ENCODE measurements around the gene STAT5A.
"Not testable (repeated sequence)": the region's sequence is repeated elsewhere in the genome, so short reads cannot be mapped to it uniquely, and the experiment has no call there.

The STAT5A gene

DNA sequence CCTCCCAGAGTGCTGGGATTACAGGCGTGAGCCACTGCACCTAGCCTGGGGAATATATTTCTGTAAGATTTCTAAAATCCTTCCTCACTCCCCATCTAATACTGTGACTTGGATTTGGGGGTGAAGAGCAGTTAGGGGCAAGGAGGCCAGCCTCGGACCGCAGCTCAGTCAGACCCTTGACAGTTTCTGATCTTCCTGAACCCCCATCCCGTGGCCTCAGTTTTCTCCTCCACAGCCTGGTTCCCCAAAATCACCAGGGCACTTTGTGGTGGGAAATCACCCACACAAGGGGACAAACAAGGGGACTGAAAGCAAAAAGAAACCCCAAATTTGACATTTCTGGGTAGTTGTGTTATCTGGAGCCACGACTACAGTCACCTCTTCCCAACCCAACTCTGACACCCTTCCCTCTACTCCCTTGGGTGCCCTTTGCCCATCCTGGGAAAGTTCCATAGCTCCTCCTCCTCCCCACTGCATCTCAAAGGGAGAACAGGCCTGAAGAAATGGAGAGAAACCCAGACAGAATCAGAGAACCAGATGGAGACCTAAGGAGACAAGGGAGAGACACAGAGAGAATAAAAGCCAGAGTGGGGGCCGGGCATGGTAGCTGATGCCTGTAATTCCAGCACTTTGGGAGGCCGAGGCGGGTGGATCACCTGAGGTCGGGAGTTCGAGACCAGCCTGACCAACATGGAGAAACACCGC lies 2.8 kb upstream of the STAT5A start:
- no peak for DNase-seq (ENCODE audit: low read depth)

DNA sequence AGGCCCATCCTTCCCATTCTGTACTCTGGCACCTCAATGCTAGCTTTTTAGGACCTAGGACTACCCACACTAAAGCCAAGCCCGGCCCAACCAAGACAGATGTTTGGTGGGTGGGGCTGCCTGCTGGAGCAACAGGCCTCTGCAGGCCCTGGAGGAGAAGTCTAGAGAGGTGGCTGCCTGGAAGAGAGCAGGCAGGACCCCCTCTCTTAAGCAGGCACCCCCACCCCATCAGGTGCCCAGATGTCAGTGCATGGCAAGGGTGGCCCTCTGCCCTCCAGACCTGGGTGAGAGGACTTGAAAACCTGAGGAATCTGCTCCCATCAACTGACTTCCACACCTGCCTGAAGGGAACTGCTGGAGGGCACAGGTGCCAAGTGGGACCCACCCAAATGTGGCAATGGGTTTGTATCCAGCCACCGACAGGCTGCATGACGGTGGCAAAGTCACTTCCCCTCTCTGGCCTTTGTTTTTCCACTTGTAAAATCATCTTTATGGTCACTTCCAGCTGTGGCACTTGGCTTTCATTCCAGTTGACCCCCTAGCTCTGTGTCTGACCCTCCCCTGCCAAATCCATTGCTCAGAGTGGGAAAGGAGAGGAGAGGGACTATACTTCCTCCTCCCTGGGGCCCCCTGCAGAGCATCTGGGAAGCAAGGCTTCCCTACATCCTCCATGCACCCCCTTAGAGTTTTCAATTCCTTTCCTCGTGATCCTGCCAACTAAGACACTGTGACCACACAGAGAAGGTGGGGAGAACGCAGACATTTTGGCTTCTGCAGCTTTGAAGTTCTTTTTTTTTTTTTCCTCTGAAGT lies 1.7 kb upstream of the STAT5A start:
- no peak for DNase-seq (ENCODE audit: low read depth)

DNA sequence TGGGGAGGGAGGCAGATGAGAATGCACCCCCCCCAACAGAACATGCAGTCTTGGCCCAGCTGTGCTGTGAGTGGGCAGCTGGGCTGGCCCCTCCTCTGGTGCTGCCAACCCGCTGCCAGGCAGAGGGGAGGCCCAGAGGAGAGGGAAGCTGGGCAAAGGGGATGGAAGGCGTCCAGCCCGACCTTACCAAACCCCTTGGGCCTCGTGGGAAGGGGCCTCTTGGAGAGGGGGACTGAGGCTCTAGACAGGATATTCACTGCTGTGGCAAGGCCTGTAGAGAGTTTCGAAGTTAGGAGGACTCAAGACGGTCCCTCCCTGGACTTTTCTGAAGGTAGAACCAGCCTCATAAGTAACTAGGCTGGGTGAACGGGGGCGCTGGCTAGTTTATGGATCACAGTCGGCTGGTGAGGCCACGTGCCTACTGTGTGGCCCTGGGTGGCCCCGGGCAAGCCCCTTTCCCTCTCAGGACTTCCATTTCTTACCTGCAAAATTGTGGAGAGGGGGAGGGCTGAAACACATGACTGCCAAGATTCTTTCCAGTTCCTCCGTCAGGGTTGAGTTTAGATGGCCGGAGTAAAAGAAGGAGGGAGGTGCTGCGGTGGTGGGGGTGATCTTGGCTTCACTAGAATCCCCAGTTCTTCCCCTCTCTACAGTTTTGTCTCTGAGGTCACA lies 857 bp upstream of the STAT5A start:
- no peak for DNase-seq (ENCODE audit: low read depth)

DNA sequence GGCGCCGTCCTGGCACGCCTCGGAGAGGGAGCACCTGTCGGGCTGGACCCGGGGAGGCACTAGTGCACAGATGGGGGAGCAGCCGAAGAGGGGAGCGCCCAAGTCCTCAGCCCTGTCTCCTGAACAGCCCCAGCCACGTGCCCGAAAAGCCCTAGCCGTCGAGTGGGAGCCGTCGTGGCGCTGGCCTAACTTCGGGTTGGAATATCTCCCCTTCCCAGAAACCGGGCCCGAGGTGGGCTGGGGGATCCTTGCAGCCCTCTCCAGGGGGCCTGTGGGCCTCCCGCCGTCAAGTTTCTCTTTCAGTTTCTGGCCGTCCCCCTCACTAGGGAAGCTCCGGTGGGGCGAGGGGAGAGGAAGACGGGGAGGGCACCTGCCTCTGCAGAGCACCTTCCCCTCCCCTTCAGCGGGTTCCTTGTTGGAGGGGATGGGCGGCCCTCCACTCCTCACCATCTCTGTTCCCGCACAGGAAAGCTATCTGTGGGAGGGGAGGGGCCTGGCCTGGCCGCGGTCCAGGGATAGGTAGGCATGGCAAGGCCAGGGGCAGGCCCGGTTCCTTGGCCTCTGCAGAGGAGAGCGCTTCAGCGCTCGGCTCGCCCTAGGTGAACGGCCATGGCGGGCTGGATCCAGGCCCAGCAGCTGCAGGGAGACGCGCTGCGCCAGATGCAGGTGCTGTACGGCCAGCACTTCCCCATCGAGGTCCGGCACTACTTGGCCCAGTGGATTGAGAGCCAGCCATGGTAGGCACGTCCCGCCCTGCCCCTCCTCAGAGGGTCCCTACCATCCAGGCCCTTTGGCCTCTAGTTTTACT lies 709 bp downstream of the STAT5A start:
- DNase-seq (ENCODE audit: low read depth): no peak

DNA sequence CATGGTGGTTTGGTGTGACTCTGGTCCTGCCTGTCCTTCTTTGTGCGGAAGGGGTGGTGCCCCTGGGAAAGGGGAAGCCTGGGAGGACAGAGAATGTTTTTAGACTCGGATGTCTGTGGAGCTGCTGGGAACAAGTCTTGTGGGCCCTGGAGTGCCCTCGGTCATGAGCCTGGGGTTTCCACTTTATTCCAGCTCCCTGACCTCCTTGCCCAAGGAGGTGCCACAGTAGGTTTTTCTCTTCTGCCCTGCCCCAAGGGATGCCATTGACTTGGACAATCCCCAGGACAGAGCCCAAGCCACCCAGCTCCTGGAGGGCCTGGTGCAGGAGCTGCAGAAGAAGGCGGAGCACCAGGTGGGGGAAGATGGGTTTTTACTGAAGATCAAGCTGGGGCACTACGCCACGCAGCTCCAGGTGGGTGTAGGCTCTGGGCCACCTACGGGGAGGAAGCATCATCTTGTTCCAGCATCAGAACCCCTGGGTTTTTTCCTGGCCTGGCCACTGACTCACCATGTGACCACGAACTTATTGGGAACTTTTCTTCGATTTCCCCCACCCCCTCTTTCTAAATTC lies 1.4 kb downstream of the STAT5A start:
- DNase-seq (ENCODE audit: low read depth): no peak

DNA sequence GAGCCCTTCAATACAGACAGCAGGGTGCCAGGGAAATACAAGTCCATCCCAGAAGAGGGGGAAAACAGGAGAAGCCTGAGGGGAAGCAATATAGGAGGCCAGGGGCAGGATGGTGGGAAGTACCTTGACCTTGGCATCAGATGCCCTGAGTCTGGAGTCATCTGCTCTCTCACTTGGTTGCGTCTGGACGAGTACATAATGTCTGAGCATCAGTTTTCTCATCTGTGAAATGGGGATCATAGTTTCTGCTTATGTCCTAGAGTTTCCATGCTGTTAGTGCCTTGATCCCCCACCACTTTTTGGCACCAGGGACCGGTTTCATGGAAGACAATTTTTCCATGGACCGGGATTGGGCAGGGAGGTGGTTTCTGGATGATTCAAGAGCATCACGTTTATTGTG lies 2.3 kb downstream of the STAT5A start:
- DNase-seq (ENCODE audit: low read depth): no peak

DNA sequence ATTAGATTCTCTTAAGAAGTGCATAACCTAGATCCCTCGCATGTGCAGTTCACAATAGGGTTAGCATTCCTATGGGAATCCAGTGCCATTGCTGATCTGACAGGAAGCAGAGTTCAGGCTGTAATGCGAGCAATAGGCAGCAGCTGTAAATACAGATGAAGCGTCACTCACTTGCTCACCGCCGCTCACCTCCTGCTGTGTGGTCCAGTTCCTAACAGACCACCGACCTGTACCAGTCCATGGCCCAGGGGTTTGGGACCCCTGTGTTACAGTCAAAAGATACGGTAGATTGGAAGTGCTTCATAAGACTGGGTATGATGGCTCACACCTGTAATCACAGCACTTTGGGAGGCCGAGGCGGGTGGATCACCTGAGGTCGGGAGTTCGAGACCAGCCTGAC lies 2.8 kb downstream of the STAT5A start:
- DNase-seq (ENCODE audit: low read depth): no peak

DNA sequence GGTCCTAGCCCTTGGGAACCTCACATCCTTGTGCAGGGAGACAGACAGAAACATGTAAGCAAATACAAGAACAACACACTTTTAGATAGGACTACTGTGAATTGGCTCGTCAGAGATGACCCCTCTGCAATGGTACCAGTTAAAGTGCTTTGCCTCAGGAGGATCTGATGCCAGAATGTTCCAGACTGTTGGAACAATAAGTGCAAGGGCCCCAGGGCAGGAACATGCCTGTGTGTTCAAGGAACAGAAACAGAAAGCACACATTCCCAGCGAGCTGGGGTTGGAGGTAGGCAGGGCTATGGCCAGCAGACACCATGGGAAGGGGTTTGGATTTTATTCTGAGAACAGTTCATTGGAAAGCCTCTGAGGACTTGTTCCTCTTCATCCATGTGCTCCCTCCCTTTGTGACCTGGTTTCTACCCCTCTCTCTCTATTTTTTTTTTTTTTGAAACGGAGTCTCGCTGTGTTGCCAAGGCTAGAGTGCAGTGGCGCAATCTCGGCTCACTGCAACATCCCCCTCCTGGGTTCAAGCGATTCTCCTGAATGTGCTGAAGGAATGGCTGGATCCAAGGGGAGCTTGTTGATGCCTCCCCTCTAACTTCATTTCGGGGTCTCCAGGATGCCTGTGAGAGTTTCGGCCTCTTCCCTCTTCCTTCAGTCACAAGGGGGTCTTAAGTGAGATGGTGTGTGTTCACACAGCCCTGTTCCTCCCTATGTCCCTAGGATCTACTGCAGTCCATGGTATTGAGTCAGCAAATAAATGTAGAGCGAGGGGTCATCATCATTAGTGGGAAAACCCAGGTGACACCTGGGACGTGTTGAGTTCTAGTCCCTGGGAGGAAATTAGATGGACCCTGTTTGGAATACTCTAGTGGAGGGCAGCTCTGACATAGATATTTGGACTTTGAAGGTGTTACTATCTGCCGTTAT lies 6.4 kb downstream of the STAT5A start:
- DNase-seq (ENCODE audit: low read depth): no peak

DNA sequence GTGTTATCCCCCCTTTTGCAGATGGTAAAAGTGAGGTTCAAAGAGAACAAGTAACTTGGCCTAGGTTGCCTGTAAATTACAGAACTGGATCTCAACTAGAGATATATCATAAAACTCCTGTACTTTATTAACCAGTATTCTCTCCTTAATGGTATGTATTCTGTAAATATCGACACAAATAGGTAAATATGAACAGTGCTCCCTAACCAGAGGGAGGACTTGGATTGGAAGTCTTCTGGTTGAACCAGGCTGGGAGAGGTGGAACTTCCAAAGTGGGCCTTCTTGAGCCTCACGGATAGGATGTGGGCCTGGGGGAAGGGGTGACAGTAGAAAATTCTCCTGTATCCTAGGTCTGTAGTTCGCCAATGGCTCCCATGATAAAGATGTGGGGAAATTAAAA lies 7.7 kb downstream of the STAT5A start:
- DNase-seq (ENCODE audit: low read depth): no peak

DNA sequence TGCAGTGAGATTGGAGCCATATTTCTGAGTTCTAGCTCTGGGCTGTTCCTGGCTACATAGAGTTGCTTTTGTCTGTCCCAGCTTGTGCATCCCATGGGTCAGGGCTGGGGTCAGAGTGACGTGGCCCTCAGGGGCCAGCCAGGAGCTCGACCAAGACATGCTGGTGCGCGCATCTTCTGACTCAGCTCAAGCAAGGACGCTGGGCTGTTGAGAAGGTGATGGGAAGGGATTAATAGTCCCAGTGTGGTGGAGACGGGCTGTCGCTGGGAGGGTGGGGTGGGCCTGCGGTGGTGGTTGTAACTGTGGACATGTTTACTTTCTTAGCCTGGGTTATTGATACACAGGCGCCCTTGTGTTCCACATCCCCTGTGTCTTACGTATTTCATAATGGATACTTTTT lies 9.5 kb downstream of the STAT5A start:
- not testable (repeated sequence) for DNase-seq (ENCODE audit: low read depth)

DNA sequence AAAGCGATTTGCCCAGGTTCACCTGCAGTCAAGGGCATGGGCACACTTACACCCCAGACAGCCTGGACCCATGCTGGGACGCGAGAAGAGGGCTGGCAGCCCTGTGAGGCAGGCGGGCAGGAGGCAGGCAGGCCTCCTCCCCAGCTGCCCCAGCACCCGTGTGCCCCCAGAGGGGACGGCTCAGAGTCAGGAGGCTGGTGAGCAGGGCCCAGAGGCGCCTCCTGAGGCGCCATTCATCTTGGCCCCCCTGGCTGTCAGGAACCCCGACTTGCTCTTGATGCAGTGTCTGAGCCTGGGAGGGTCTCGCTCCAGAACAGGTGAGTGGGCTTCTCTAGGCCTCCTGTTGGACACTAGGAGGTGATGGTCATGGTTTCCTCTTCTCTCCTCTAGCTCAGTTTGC lies 11.1 kb downstream of the STAT5A start:
- not testable (repeated sequence) for DNase-seq (ENCODE audit: low read depth)

DNA sequence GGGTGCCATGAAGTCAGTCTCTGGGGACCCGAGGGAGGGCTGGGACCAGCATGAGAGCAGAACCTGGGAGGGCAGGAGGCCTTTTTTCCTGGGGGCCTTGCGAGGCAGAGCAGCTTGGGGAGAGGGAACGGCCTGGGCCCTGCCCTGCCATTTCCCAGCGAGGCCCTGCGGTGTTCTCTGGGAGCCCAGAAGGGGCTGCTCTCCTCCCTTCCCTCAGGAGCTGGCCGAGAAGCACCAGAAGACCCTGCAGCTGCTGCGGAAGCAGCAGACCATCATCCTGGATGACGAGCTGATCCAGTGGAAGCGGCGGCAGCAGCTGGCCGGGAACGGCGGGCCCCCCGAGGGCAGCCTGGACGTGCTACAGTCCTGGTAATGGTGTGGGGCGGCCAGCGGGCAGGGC lies 11.6 kb downstream of the STAT5A start:
- DNase-seq (ENCODE audit: low read depth): not testable (repeated sequence)

DNA sequence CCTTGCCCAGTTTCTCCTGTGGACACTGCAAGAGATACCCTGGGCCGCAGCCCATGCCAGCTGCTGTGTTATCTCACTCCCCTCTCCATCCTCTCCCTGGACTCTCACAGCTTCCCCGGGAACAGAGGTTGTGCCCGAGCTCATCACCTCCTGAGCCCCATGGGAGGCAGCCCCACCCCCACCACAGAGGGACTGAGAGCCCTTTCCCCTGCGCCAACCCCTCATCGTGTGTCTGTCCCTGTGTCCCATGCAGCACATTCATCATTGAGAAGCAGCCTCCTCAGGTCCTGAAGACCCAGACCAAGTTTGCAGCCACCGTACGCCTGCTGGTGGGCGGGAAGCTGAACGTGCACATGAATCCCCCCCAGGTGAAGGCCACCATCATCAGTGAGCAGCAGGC lies 12.7 kb downstream of the STAT5A start:
- DNase-seq (ENCODE audit: low read depth): no peak

DNA sequence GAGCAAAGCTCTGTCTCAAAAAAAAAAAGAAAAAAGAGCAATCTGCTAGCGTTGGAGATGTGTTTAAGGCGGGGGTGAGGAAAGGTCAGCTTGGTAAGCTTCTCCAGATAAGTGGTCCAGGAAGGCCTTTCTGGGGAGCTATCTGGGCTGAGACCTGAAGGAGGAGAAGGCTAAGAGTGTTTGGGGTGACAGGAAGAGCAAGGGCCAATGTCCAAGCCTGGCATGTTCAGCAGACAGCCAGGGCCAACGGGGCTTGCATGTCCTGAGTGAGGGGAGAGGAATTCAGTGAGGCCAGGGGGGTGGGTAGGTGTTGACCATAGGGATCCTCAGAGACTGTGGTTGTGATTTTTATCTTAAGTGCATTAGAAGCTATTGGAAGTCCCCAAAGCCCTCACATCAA lies 15.4 kb downstream of the STAT5A start:
- DNase-seq (ENCODE audit: low read depth): no peak

DNA sequence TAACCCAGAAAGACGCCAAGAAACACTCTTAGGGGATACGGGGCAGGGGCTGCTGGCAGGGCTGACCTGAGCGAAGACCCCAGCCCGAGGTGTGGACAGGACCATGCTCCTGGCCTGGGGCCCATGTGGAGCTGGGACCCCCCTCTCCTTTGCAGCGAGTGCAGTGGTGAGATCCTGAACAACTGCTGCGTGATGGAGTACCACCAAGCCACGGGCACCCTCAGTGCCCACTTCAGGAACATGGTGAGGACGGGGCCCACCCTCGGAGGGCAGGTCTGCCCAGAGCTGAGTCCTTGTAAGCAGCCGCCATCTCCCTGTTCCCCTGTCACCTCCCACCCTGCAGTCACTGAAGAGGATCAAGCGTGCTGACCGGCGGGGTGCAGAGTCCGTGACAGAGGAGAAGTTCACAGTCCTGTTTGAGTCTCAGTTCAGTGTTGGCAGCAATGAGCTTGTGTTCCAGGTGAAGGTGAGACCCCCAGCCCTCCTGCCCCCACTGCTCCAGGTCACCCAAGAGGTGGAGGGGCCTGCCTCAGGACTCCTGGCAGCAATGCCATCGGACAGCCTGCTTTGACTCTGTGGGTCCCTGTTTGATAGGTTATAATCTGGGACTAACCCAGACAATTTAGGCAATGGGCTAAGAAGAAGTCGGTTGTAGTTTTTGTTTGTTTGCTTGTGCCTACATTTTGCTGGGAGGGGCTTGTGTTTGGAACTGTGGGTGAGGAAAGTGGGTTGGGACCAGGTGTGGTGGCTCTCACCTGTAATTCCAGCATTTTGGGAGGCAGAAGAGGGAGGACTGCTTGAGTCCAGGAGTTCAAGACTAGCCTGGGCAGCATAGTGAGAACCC lies 16.1 kb downstream of the STAT5A start:
- no peak for DNase-seq (ENCODE audit: low read depth)

DNA sequence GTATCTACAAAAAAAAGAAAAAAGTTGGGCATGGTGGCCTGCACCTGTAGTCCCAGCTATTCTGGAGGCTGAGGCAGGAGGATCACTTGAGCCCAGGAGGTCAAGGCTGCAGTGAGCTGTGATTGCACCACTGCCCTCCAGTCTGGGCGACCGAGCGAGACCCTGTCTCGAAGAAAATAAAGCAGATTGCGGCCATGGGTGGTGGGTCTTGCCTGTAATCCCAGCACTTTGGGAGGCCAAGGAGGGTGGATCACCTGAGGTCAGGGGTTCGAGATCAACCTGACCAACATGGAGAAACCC lies 16.7 kb downstream of the STAT5A start:
- DNase-seq (ENCODE audit: low read depth): not testable (repeated sequence)

DNA sequence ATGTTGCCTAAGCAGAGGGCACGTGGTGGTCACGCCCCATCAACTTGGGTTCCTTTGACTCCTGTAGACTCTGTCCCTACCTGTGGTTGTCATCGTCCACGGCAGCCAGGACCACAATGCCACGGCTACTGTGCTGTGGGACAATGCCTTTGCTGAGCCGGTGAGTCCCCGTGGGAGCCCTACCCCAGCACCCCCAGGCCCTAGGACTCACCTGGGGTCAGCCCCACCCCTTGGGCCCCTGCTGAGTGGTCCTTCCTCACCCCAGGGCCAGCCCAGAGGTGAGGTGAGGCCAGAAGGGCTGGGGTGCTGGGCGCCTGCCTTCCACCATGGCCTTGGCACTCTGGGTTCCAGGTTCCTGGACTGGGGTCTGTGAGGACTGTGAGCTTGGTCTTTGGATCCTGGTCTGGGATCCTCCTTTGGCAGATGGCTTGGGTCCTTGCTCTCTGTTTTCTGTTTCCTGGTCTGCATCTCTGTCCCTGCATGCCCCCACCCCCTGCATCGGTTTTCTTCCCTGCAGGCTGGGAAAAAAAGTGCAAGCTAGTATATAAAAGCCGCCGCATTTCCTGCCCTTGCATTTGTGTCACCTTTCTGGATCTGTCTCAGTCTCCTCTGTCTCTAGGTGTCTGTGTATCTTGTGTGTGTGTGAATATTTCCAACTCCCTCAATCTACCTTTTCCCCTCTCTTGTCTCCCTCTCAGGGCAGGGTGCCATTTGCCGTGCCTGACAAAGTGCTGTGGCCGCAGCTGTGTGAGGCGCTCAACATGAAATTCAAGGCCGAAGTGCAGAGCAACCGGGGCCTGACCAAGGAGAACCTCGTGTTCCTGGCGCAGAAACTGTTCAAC lies 17.5 kb downstream of the STAT5A start:
- no peak for DNase-seq (ENCODE audit: low read depth)

DNA sequence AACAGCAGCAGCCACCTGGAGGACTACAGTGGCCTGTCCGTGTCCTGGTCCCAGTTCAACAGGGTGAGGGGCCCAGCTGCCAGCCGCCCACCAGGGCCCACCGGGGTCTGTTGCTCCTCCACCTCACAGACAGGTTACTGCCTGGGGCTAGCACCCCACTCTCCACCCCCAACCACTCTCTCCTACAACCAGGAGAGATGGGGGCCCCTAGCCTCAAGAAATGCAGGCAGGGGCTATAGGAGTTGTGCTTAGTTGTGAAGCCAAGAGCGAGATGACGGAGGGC lies 18.0 kb downstream of the STAT5A start:
- no peak for DNase-seq (ENCODE audit: low read depth)

DNA sequence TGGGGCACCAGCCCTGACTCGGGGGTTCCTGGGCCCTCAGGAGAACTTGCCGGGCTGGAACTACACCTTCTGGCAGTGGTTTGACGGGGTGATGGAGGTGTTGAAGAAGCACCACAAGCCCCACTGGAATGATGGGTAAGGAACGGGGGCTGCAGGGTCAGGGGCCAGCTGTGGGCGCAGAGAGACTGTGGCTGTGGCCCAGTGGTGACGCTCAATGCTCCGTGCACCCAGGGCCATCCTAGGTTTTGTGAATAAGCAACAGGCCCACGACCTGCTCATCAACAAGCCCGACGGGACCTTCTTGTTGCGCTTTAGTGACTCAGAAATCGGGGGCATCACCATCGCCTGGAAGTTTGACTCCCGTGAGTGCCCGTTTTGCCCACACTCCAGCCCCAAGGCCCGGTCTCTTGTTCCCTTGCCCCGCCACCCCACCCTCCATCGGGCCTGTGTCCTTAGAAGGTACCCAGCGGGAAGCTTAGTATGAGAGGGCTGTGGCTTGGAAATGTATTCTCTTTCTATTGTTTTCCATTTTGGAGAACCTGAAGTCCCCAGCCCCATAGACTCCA lies 19.1 kb downstream of the STAT5A start:
- no peak for DNase-seq (ENCODE audit: low read depth)

Measured in fibroblast of the conjunctiva (primary cell).